K562 (cell line): ENCODE data around the gene ID2. TPM values are rescaled to one million over a fixed set of nuclear protein-coding genes. Genes with fewer than 3 reads are reported as not detected.

ENCODE experiments used
- ARID2 ChIP-seq: fragments of 450-650 bp; IDR thresholded peaks from 2 replicates; pipeline ENCODE4 v1.6.1; 2017; ENCODE audit warnings: antibody characterized with exemption, mild to moderate bottlenecking
- NFIC ChIP-seq: fragments of 450-650 bp; IDR thresholded peaks from 2 replicates; pipeline ENCODE4 v1.6.1; 2017; ENCODE audit warnings: mild to moderate bottlenecking, inconsistent platforms
- PPARD ChIP-seq: fragments of 250-450 bp; sonication (Bioruptor Pico); IDR thresholded peaks from 2 replicates; pipeline ENCODE4 v1.8.0; 2022; ENCODE audit warnings: inconsistent platforms, mild to moderate bottlenecking, moderate library complexity
- RBM22 ChIP-seq: fragments of 200-400 bp; formaldehyde crosslinking; IDR thresholded peaks from 2 replicates; pipeline ENCODE4 v1.6.1; 2018; ENCODE audit warnings: low read length, low read depth; ENCODE audit not compliant: poor library complexity, severe bottlenecking
- TSHZ1 ChIP-seq: fragments of 250-450 bp; sonication (Bioruptor Pico); IDR thresholded peaks from 2 replicates; pipeline ENCODE4 v1.4.0; 2020; ENCODE audit warnings: mild to moderate bottlenecking, moderate library complexity
- UBTF ChIP-seq, 2 experiments: IDR thresholded peaks; 2 replicates each; pipeline ENCODE4 v1.6.1; 2012; ENCODE audit warnings: improper control_type of control experiment in 2 of 2, low read depth in 2 of 2, low read length in 2 of 2, borderline replicate concordance in 1 of 2
- ZNF407 ChIP-seq: fragments of 450-650 bp; IDR thresholded peaks from 2 replicates; pipeline ENCODE4 v1.6.1; 2016; ENCODE audit warnings: low read depth
- ZNF431 ChIP-seq: sonication (generic); formaldehyde crosslinking; IDR thresholded peaks from 2 replicates; pipeline ENCODE4 v1.8.0; 2022; ENCODE audit warnings: mild to moderate bottlenecking, missing genetic modification reagents
- ZNF655 ChIP-seq: fragments of 250-450 bp; sonication (Bioruptor Pico); IDR thresholded peaks from 2 replicates; pipeline ENCODE4 v1.5.0; 2021
- ZNF778 ChIP-seq: fragments of 450-650 bp; formaldehyde crosslinking; IDR thresholded peaks from 2 replicates; pipeline ENCODE4 v1.4.0; 2020; ENCODE audit warnings: mild to moderate bottlenecking, moderate library complexity
- polyA plus RNA-seq, 8 experiments: library from polyadenylated mRNA; depleted of rRNA in 4 of 8; stranded (reverse) in 5 of 8; unstranded in 3 of 8; fragments of >200 nt; fragmentation: Nextera tagmentation in 2 of 8; fragmentation: Illumina TruSeq in 1 of 8; extraction: Ambion mirVana in 2 of 8; extraction: Trizol in 1 of 8; gene quantifications; 2 replicates each; pipeline versions ENCODE4 v1.2.1 to v1.2.3, GENCODE V29; 2011 to 2014; ENCODE audit warnings: inconsistent platforms in 1 of 8, missing spikeins in 1 of 8
- total RNA-seq, 7 experiments: library from RNA; depleted of rRNA in 6 of 7; stranded (reverse); fragments of >200 nt in 6 of 7; fragmentation: Illumina TruSeq in 2 of 7; extraction: Trizol in 2 of 7; gene quantifications; 2 replicates each; pipeline versions ENCODE4 v1.2.1 to v1.2.3, GENCODE V29; 2011 to 2021; ENCODE audit warnings: low replicate concordance in 1 of 7

Gene ID2
- total and polyA plus RNA-seq, 9 of the 15 experiments (the other 6 are each of a cell fraction or from before 2014, with no cell fraction given) = 8.0 to 35.7 (median 16.6) TPM

GRCh38 chr2:8681786-8682692 is at the start of gene ID2 (continued):
- no peak for TF ChIP-seq TSHZ1 (CRISPR knock-in tag)
- TF ChIP-seq ZNF778 (CRISPR knock-in tag) = no peak
- no peak for TF ChIP-seq ZNF655
- no peak for TF ChIP-seq ZNF407
- peak; percentile 56 for TF ChIP-seq NFIC
- peak; percentile 35 to 66; a peak in 1 of 4 replicates for TF ChIP-seq UBTF (IDR thresholded peaks at IDR 0.05; ENCODE audit: borderline replicate concordance in 1 of 2, low read depth in 2 of 2, low read length in 2 of 2)
- TF ChIP-seq ARID2 = no peak
- no peak for TF ChIP-seq ZNF431 (CRISPR knock-in tag)
- TF ChIP-seq RBM22 = peak; percentile 96
- TF ChIP-seq PPARD (CRISPR knock-in tag) = no peak
